Heart left ventricle (tissue), 13 donors: ENCODE data around the gene IFI44L.

Experiments used
- CTCF ChIP-seq, 12 donors: fragments of 200-600 bp; sonication (generic) in 4 of 12; IDR thresholded peaks; one replicate each; pipeline versions ENCODE4 v1.5.0 to v1.8.0; 2018 to 2022; ENCODE audit warnings: antibody characterized with exemption in 12 of 12, mild to moderate bottlenecking in 5 of 12
- POLR2A ChIP-seq, 2 donors: fragments of 450-650 bp; IDR thresholded peaks; one replicate each; pipeline ENCODE4 v1.6.1; 2017; ENCODE audit warnings: antibody characterized with exemption in 2 of 2, mild to moderate bottlenecking in 2 of 2, moderate library complexity in 2 of 2
- donor health status: ischemic (EF 13 %, LVEDD 7.1; RV severe dilation, severe dysfunction).
- donor health status: DM: no; HTN: yes; CAD: no.
- donor health status: DM: no; HTN: no; CAD: no.
- donor health status: ischemic (EF 25% LVEDD 6.9; RV normal size, moderate dysfunction).
- donor health status: ischemic (EF 25% LVEDD 5.7; RV mildly dilated, moderate dysfunction).
- donor health status: ischemic (EF 35%, LVEDD 5.7; RV mildly dilated, moderate dysfunction).
- donor health status: nonischemic (EF 11% LVEDD 7.7; RV severe dilation, severe dysfunction).
- donor health status: DM: yes; HTN: yes; CAD: no.
- donor health status: PGD.
- donor health status: ischemic (EF 29% LVEDD 5.4; RV normal size, mild dysfunction).
- donor health status: nonischemic (EF 23%, LVEDD 6.1; RV moderate dilation, normal function).

GRCh38 chr1:78604643-78605042 is 15.6 kb upstream of the IFI44L start:
- TF ChIP-seq CTCF (IDR thresholded peaks at IDR 0.05) (no peak), POLR2A (IDR thresholded peaks at IDR 0.05) (no peak)
